Limb (tissue), 2 donors: ENCODE data around the gene SCNN1A.

Experiments used
- DNase-seq, 2 donors: peaks; one replicate each; pipeline ENCODE4 v3.0.0-alpha.2; 2016; ENCODE audit errors: extremely low spot score in 2 of 2

The SCNN1A gene

GRCh38 chr12:6375269-6376078 is at the start of gene SCNN1A:
Gene SCNN1A (minus strand): TSS chr12:6375563. CDS start chr12:6374783, 780 bp downstream.
- DNase-seq, result peak in 1 of 2 donors; percentile 25

GRCh38 chr12:6424866-6425265 is 49.5 kb upstream of the SCNN1A start:
- no peak for DNase-seq

- no peak for DNase-seq
These were observed 48.6 kb upstream of the SCNN1A start for GRCh38 chr12:6424008-6424347.

GRCh38 chr12:6423267-6424007 is 48.1 kb upstream of the SCNN1A start:
- peak; percentile 71 to 83 for DNase-seq

- no peak for DNase-seq
These were observed 45.0 kb upstream of the SCNN1A start for GRCh38 chr12:6420364-6420763.

DNA sequence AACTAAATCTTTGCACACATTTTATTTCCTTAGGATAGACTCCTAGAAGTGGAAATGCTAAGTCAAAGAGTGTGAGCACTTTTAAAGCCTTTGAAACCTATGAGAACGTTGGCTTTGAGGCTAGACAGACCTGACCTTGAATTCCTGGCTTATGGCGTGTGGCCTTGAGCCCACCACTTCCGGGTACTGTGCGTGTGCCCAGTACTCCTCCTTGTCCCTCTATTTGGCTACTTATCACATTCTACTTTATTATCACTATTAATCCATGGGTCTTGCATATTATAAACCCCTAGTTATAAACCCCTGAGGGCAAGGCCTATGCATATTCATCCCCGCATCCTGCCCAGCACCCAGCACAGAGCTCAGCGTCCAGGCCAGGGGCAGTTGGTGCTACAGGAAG is 43.4 kb upstream of the SCNN1A start:
- no peak for DNase-seq

DNA sequence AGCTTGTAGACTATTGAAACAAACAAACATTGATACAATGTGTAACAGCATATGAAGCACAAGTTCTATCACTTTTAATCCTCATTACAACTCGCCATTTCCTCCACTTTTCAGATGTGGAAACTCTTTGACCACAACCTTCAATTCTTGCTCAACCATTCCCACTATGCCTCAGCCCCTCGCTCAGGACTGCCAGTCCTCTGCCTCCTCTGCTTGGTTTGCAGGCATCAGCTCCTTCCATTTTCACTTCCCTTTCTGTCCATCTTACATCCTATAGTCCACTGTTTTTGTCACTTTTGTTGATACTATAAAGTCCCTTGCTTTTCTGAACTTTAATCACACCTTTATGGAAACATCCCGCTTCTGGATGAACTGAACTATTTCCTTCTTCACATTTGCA is 41.2 kb upstream of the SCNN1A start:
- no peak for DNase-seq

GRCh38 chr12:6407236-6407954 is 32.0 kb upstream of the SCNN1A start:
- DNase-seq, result no peak

- no peak for DNase-seq
These were observed 30.6 kb upstream of the SCNN1A start for GRCh38 chr12:6405963-6406362.

DNA sequence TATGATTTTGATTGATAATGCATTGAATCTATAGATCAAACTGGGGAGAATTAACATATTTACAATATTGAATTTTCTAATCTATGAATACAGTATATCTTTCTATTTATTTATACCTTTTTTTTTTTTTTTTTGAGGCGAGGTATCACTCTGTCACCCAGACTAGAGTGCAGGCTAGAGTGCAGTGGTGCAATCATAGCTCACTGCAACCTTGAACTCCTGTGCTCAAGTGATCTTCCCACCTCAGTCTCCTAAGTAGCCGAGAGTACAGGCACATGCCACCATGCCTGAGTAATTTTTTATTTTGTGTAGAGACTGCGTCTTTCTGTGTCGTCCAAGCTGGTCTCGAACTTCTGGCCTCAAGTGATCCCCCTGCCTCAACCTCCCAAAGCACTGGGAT is 29.0 kb upstream of the SCNN1A start:
- no peak for DNase-seq

- DNase-seq, result no peak
These were observed 24.7 kb upstream of the SCNN1A start for GRCh38 chr12:6399884-6400644.

- no peak for DNase-seq
These were observed 20.7 kb upstream of the SCNN1A start for GRCh38 chr12:6396031-6396430.

GRCh38 chr12:6394398-6394797 is 19.0 kb upstream of the SCNN1A start:
- DNase-seq, result no peak

- DNase-seq, result no peak
These were observed 17.7 kb upstream of the SCNN1A start for GRCh38 chr12:6393109-6393508.

DNA sequence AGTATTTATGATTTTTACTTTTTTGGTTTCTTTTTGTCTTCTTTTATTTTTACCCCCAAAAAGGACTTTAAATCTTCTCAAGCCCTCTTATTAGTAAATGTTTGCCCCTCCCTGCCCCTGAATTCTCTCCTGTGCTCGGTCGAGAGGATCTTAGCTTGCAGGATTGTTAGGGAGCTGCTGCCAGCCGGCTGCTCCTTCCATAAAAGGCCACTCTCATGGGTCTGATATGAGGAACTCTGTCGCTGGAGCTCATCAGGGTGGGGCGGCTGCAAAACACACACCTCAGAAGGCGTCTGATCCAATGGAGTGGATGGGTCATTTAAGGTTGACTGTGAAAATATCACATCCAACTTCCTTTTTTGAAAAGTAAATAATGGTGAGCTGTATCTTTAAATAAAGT is 17.1 kb upstream of the SCNN1A start:
- no peak for DNase-seq

DNA sequence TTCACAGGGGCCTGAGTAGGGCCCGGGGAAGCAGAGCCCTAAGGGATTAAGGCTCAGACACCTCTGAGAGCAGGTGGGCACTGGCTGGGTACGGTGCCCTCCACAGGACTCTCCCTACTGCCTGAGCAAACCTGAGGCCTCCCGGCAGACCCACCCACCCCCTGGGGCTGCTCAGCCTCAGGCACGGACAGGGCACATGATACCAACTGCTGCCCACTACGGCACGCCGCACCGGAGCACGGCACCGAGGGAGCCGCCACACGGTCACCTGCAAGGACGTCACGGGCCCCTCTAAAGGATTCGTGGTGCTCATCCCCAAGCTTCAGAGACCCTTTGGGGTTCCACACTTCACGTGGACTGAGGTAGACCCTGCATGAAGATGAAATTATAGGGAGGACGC is 15.7 kb upstream of the SCNN1A start:
- DNase-seq, result no peak

DNA sequence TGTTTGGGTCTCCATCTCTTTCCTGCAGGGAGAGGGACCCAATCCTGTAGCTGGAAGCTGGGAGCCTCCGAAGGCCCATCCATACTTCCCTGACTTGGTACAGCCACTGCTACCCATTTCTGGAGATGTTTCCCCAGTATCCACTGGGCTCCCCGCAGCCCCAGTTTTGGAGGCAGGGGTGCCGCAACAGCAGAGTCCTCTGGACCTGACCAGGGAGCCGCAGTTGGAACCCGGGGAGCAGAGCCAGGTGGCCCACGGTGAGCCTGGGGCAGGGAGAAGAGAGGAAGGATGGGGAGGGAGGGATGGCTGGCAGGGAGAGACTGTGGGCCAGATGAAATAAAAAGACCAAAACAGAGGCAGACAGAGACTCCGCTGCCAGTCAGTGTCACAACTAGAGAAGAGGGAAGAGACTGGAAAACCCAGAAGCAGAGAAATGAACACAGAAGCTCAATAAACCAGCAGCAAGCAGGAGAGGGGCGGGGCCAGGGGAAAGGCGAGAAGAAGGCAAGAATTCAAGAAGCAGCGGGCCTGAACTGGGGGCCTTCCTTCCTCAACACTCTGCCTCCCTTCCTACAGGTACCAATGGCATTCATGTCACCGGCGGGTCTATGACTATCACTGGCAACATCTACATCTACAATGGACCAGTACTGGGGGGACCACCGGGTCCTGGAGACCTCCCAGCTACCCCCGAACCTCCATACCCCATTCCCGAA is 14.9 kb upstream of the SCNN1A start:
- DNase-seq, result no peak

DNA sequence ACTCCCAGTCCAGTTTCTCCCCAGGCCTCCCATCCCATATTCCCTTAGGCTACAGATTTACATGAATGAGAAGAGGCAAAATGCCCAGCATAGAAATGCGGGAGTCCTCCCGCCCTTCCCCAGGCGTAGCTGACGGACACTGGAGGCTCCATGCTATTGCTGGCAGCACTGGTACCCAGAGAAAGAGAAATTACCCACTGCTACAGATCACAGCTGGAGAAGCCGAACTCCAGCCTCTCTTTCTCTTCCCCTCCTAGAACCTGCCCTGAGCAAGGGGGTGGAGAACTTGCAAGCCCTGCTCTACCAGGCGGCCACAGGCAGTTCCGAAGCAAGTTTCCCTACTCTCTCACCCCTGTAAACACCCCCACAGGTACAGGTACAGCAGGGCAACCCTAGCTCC is 12.2 kb upstream of the SCNN1A start:
- no peak for DNase-seq

DNA sequence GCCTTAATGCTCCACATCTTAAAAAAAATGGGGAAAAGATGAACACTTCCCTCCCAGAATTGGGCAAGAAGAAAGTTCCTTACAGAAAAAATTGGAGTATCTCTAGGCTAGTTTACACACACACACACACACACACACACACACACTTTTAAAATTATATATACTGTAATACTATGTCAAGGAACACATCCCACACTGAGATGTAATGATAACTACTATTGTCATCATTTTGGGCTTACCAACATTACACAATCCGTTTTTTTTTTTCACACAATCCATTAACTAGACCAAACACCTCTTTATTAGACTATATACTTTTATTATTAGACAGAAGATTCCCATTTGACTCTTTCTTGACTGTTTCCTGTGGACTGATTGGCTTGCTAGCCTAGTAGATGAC is 11.1 kb upstream of the SCNN1A start:
- DNase-seq, result no peak

GRCh38 chr12:6386038-6386437 is 10.7 kb upstream of the SCNN1A start:
- DNase-seq, result no peak
